Measurements from ENCODE around the gene APBA2.

APBA2 gene

DNA sequence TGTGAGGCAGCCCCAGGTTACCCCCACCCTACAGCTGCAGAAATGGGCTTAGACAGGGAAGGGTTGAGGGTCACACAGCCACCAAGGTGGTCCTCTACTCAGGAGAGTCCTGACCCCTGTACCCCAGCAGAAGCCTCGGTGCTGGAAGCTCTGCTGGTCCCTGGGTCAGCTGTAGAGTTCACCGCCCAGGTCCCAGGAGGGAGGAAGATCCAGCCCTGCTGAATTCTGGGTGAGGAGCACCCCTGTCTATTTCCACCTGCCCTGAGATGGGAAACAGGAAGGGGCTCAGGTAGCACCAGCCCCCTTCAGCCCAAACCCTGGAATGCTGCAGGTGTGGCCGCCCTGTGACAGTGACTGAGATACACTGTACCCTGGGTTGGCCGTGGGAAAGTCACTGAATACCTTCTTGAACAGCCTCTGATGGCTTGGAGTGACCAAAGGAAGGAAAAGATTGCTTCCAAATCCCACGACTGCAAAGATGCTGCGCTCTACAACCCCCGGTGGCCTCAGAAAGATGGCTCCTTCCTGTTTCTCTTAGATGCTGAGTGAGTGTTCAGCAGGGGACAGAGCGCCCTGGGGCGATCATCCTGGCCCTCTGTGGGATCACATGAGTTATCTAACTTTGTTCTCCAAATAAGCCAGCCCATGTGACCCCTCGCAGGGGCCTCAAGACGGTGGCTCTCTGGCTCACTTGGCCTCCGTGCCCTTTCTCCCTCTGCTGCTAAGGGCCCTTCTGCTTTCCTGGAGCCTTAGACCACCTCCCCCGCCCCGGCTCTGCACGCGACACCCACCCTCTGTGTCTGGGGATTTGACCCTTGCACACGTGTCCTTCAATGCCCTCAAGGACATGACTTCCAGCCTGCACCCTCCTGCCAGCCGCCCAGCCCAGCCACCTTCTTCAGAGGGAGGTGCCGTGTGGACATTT, 242.0 kb downstream of the APBA2 start:
- no peak for DNase-seq

DNA sequence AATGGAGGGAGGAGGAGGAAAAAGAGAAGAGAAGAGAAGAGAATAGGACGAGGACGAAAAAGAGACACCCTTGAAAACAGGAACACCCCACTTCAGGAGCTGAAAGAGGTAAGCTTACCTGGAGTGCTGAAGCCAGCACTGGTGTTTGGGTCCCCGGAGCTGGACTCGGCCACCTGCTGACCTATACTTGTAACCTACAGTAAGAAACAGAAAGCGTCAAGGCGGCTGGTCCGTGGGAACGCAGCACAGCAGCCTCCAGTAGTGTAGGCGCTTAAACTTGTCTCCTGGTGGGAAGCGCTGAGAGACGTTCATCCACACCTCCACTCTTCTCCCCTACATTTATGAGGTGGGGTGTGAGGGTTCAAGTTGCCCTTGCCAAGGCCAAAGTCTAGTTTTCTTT, 242.9 kb downstream of the APBA2 start:
- DNase-seq: no peak

DNA sequence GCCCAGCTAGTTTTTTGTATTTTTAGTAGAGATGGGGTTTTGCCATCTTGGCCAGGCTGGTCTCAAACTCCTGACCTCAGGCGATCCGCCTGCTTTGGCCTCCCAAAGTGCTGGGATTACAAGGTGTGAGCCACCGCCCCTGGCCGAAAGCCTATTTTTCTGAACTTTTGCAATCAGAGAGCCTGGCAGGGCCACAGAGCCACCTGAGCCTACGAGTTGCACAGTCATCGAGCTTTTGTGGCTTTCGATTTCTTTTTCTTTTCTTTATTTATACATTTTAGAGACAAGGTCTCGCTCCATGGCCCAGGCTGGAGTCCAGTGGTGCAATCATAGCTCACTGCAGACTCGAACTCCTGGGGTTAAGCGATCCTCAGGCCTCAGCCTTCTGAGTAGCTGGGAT, 243.4 kb downstream of the APBA2 start:
- no peak for DNase-seq

DNA sequence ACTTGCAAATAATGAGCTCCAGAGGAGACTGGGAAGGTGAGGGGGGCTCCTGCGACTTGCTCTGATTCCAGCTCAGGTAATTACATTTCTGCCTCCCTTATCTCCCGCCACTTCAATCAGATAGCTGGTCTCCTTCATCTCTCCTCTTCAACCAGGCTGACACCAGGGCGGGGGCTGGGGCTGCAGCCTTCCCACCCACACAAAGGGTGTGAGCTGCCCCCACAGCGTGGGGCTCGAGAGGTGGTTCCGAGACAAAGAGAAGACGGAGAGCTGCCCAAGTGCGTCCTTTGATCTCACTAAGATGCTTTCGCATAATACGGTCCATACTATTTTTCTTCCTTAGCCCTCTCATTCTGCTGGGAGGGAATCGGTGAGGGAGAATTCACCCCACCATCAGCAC, 244.2 kb downstream of the APBA2 start:
- no peak for DNase-seq

DNA sequence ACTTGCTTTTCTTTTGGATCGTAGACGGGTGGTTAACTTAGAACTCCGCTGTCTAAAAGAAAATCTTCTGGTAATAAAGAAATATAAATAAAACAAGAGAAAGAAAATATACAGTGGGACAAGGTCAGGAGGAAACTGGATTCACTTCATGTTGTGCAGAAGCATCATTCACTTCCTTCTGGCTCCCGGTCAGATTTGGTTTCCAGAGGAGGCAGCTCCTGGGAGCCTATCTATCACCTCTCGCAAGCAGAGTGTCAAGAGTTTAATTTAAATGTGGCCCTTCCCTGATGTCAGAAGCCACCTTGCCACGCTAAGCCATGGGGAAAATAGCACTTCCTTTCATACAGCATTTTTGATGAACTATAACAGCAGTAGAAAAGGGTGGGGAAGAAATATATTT, 244.7 kb downstream of the APBA2 start:
- no peak for DNase-seq

DNA sequence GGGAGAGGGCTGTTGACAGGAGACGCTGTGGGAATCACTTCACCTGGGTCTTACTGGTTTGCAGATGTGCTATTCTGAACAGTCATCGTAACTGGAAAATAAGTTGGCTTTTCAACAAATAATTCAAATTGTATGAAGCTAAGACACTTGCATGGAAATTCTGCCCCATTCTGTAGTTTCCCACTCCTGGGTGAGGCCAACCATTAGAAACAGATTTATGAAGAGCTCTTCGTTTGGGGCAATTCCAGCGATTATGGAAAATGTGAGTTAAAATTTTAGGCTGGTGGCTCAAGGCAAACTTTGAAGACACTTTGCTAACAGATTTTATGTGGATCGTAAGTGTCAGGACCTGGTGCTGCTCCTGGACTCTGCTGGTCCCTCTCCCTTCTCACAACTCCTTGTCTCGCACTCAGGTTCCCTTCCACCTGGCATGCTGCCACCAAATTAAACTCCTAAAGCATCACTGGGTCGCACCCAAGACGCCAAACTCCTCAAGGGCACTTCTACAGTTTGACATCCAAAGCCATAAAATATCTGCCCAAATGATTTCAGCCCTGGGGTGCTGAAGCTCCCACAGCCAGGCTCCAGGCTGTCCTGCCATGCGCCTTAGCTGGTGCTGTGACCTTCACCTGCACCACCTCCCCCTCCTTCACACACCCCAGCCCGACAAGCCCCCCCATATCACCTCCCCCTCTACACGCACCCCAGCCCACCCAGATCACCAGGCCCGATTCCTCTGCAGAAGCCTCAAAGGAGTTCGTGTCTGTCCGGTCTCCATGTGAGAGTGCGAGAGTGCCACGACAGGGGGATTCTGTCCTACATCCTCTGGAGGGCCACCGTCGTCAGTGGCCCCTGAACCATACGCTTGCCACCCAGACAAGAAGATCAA, 245.4 kb downstream of the APBA2 start:
- DNase-seq: no peak

DNA sequence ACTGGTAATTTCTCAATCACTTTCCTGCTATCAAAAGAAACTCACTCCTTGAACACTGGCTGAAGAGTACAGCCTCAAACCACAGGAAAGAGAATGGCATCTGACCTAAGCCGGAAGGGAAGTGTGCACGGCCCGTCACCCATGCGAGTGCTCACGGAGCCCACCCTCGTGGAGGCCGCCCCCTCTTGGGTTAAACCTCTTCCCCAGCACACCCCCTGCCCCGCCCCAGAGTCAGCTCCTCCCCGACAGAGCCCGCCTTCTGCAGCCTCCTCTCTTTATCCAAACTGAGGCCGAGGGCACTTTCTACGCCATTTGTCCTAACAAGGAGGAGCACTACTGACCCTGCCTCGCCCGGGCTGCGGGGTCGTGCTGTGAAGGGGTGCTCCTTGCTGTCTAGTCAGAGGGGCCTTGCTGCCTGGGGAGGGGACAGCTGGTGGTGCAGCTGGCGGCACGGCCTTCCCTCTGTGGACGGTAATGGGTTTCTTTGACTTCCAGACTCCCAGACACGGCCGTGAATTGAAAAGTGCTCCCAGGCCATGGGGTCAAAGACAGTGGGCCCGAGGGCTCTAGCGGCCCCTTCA, 246.2 kb downstream of the APBA2 start:
- DNase-seq: no peak

DNA sequence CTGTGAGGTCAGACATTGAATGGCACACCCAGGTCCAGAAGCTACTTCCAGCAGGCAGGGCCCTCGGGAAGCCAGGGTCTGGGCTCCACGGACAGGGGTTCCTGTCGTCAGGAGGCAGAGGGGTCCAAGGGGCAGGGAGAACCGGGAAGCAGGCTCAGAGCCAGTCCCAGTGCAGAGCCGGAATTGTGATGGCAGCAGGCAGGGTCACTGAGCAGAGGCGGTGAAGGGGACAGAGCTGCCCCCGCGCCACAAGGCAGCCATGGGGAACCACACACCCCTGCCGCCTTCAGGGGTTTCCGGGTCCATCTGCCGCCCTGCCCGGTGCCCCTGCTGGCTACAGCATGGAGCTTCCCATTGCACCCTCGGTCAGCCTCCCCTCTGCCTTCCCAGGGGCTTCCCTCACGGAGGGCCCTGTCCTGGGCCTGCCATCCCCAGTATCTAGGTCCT, 247.0 kb downstream of the APBA2 start:
- DNase-seq: no peak

DNA sequence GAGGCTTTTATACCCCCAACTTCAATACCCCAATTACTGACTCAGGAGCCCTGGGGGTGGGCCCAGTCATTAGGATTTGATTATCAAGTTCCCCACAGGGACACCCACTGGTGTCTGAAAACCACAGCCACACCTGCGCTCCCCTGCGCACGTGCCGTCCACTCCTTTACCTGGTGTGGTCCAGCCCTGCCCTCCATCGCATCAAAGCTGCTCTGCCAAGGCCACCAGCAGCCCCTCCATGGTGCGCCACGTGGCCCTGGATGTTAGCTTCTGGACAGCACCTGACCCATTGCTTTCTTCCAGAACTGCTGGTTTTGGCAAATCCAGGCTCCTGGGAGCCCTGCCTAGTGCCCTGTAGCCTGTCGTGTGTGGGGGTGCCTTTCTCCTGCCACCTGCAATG, 247.5 kb downstream of the APBA2 start:
- no peak for DNase-seq

DNA sequence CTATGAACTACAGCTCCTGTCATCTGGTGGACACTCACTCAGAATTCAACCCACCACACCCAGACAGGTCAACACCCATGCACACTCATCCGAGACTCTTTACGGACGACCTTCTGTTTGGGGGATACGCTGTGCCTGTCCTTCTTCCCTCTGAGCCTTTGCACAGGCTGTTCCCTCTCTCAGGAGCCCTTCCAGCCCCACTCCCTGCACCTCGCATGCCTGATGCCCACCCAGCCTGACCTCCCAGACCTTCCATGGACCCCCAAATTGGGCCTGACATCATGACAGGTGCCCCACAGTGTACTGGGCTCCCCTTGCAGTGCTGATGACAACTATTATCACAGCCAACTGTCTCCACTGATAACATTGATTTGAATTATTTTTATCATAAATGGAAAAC, 248.0 kb downstream of the APBA2 start:
- no peak for DNase-seq

DNA sequence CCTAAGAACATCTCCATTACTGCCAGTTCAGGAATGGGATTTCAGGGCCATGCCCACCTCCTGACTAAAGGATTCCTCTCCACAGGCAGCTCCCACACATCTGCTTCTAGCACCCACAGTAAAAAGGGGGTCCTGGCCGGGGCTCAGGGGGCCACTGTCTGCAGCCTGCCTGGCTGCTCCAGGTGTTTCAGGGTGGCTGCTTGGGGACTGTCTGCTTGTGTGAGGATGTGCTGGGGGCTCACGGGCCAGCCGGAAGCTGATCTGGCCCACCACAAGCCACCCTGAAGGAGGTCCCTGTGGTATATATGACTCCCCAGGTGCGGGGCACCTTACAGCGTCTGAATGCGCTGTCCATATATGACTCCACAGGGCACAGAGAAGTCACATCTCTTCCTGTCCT, 248.5 kb downstream of the APBA2 start:
- no peak for DNase-seq

DNA sequence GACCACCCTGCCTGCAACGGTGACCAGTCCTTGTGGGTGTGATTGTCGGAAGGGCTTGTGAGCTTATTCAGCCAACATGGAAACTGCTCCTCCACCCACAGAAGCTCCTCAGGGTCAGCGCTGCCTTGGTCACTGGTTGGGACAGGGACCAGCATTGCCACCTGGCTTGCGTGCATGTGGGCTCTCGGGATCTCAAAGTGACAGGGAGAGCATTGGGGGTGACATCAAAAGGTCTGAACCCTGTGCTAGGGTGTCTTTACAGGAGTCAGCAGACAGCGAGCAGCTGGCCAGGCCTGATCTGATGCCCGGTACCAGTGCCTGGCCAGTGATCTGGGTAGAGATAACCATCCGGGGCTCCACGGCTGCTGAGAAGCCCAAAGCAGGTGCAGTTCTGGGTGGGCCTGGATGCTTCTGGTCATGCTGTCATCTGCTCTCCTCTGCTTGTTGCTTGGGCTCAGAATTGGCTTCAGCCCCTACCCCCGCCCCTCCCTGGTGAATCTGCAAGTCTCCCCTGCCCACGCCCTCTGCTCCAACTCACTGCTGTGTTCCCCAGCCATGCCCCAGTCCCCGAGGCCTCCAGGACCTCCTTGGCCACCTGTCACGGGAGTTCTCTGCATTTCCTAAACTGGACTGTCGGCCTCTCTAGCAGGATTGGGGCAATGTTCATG, 249.0 kb downstream of the APBA2 start:
- no peak for DNase-seq

DNA sequence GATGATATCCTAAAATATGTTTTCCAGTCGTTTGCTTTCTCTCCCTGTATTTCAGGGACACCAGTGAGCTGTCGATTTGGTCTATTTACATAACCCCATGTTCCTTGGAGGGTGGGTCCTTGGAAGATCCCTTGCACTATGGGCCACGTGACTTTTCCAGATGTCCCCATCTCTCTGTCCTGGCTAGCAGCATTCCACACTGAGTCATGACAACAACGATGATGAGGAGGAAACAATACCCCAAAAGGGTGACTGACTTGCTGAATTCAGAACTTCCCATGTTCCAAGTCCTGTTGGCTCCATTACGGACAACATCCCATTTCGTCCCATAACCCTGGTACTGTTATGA, 249.5 kb downstream of the APBA2 start:
- DNase-seq: no peak

DNA sequence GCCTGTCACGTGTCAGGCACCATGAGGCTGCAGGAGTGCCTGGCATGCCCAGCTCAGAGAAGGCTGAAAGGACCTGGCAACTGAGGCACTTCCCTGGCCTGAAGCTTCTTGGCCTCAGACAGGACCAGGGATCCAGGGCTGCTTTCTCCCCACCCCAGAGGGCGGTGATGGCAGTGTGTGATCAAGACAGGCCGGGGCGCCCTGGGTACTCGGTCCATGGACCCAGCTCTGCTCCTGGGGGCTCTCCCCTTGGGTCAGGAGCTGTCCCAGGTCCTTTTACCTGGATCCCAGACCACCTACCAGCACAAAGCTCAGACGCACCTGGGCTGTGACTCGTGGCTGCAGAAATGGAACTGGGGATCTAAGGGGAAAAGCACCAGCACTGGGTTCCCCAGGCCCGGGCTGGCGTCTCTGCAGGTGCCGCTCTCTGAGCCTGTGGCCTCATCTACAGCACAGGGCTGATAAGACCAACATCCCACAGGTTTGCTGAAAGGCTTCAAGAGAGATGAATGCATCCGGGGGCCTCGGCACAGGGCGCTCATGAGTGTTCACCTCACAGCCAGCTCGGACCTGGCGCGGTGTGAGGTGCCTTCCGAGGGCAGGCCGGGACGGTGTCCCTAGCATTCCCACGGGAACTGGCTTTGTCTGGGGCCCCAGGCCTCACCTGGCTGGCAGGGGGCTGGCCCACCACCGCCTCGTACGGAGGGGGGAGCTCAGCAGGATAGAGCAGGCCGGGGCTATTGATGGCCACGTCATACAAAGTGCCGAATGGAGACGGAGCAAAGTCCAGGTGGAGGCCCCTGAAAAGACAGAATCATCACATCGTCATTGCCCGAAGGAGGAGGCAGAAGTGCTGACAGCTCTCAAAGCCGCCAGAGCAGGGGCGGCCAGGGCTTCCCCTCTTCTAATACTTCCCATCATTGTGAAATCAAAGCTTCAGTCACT, 250.2 kb downstream of the APBA2 start:
- no peak for DNase-seq

DNA sequence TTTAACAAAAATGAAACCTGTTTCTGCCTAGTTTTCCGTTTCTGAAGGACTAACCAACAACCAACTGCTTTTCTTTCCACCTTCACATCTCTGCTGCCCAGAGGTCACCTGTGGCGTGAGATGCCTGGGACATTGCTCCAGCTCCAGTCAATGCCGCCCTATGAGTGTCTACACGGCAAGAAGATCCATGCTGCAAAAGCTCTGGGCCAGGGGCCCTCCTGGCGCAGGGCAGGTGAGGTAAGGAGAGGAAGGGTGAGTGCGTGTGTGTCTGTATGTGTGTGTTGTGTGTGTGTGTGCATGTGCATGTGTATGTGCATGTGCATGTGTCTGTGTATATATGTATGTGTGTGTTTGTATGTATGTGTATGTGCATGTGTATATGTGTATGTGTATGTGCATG, 252.5 kb downstream of the APBA2 start:
- no peak for DNase-seq

DNA sequence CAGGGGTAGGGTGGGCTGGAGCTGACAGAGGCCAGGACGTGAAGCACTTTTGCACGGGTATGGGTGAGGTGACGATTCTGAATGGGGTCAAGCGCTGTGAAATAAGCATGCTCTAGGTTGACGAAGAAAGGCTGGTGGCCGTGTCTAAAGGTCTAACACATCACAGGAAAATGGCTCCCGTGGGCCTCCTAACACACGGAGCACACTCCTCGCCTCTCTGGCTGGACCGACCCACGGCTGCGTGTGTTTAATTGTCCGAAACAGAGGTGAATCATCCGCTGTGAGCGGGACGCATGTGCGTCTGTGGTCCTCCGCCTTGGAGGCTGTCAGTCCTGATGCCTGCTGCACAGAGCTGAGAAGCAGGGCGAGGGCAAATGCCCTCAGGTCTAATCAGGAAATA, 253.3 kb downstream of the APBA2 start:
- no peak for DNase-seq

DNA sequence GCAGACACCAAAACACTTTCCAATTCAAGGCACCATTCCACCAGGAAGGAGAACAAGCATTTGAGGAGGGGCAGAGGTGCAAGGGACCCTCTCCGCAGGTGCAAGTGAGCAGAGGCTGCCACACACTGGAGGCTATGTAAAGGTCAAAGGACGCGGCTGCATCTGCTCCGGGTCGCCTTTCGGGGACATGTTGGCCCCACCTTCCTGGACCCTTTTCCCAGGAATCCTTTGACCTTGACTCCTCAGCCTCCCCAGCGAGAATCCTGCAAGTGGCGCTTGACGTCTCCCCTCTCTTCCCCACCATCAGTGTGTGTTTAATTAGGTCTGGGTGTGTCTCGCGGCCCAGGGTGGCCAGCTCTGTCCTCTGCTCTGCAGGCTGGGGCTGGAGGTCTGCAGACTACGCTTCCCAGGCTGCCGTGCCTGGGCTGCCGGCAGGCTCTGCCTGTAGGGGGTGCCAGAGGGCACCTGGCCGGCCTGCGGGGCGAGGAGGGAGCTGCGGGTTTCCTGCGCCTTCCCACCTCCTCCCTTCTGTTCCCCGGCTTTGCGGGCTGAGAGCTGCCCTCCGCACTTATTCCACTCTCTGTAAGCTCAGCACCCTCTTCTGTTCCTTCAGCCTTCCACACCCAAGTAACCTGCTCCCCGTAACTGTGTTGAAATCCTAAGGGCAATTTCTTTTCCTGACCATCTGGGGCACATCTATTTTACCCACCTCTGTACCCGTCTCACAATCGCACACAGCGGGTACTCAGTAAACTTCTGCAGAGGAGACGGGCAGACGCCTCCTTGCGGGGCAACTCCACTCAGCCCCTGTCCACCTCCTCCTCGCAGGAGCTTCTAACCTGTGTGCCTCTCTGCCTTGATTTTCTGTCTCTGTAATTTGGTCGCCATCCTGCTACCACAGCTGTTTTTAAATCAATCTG, 254.0 kb downstream of the APBA2 start:
- DNase-seq: peak; percentile 72

DNA sequence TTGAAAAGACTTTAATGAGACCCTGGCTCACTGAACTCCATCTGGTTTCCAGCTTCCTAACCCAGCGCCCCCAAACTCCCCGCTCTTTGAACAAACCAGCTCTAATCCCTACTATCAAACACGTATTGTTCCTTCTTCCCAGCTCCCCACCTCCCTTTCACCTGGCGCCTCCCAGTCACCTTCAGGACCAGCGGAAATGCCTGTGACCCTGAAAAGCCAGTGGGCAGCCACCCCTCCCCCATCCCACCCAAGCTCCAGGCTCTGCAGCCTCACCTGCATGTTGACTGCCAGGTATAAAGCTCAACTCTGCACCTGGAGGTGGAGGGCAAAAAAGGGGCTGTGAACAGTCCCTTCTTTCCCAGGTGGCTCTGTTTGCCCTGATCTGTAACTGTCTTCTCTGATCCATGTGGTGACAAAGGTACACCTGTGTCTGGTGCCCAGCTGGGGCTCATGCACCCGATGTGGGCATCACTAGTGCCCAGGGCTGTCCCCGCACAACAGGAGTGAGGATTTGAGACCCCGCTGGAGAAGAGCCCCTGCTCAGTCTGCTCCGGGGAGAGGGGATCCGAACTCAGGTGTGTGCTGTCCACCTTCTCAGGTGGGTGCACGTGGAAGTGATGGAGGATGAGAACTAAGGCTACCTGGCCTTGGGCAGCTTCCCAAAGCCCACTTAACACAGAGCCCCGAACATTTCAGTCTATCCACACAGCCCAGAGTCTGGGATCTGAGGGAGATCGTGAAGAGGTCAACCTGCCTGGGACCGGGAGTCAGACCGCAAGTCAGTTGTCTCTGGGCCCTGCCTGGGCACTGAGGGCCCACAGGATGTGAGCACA, 254.9 kb downstream of the APBA2 start:
- no peak for DNase-seq

DNA sequence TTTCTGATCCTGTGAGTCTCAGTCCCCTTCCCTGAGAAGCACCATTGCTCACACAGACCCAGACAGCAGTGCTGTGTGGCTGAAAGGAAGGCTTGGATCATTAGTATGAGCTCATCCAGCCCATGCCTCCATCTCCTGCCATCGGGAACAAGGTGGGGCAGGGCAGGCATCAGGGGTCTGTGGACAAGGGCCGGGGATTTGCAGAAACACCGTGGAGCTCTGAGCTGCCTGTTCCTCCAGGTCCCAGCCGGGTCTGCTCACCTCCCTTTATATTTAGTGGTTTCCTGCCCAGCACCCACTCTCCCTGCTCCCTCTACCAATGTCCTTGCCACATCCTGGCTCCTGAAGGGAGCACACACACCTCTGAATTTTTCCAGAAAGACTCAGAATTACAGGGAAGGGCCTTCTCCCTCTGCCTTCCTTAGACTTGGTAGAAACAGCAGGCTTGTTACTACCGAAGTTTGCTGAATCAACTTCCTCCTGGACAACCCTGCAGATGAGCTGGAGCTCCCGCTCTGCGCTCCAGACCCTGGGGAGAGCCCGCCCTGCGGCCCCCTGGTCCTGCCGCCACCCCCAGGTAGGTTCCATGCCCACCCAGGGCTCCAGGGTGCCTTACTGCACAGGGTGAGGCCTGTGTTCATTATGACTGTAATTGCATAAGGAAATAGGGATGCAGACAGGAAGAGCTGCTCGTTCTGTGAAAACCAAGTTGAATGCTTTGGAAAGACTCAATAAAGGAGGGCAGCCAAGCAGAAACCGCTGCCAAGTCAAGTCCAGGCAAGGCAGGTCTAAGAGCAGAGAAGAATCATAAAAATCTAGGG, 255.7 kb downstream of the APBA2 start:
- no peak for DNase-seq

All from activated CD4-positive, alpha-beta T cell treated with anti-CD3 and anti-CD28 coated beads for 48 hours (primary cell).